Adipocyte (in vitro differentiated cells): ENCODE data around the gene CTSA.

Experiments used
- DNase-seq: peaks from one replicate; pipeline ENCODE4 v3.0.0-alpha.2; 2015; ENCODE audit warnings: low read depth
- H3K27me3 ChIP-seq: replicated peaks from 2 replicates; pipeline ENCODE4 v1.7.0; 2013; ENCODE audit warnings: mild to moderate bottlenecking, low read length, moderate library complexity; ENCODE audit not compliant: control insufficient read depth, insufficient read depth
- H3K36me3 ChIP-seq: 2 replicates; pipeline ENCODE4 v1.7.0; 2013; ENCODE audit warnings: low read length, mild to moderate bottlenecking, moderate library complexity; ENCODE audit not compliant: control insufficient read depth, insufficient read depth, severe bottlenecking
- H3K4me1 ChIP-seq: 2 replicates; pipeline ENCODE4 v1.7.0; 2013; ENCODE audit warnings: mild to moderate bottlenecking, low read length, moderate library complexity; ENCODE audit not compliant: control insufficient read depth, insufficient read depth
- H3K4me3 ChIP-seq: 2 replicates; pipeline ENCODE4 v1.7.0; 2013; ENCODE audit warnings: mild to moderate bottlenecking, low read length, moderate library complexity
- H3K9ac ChIP-seq: 2 replicates; pipeline ENCODE4 v1.7.0; 2013; ENCODE audit warnings: mild to moderate bottlenecking, low read length, moderate library complexity
- H3K9me3 ChIP-seq: 2 replicates; pipeline ENCODE4 v1.7.0; 2013; ENCODE audit warnings: mild to moderate bottlenecking, low read length, moderate library complexity; ENCODE audit not compliant: control insufficient read depth

Gene CTSA

DNA sequence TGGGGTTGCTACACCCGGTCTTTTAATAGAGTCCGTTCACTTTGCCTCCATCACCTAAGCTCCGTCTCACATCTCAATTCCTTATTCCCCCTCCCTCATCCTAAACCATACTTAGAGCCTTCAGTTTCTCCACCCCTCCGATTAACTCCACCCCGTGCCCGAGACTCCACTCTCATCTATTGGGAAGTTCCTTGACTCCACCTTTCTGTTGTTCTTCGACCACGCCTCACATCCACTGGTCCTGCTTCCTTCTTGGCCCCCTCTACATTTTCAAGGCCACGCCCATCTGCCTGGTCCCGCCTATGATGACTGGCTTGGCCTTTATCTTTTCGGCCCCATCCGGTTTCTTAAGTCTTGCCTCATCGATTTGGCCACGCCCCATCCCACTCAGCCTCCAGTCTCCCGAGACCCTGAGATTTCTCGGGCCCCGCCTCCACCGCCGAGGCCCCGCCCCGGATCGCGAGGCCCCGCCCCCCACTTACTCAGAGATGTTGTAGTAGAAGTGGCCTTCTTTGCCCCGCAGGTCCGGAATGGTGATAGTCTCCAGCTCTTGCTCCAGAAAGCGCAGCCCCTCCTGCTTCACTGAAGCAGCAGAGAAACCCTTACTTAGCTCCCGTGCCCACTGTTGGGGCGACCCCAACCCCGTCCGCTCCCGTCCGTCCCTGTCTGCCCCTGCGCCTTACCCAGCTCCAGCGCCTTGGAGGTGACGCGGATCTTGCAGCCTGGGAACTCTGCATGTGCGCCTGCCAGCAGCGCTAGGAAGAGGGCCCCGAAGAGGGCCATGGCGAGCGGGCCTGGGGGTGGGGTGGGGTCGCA is 19.7 kb downstream of the CTSA start:
- H3K9ac ChIP-seq: peak overlapping the region; percentile 89
- H3K4me1 ChIP-seq: peaks cover 29% of the 10 kb centered on the region
- H3K27me3 ChIP-seq: no peaks in the 10 kb centered on the region
- DNase-seq: peak; percentile 98
- peaks cover 29% of the 10 kb centered on the region for H3K36me3 ChIP-seq
- H3K9me3 ChIP-seq: no peaks in the 10 kb centered on the region
- peak overlapping the region; percentile 83 for H3K4me3 ChIP-seq

DNA sequence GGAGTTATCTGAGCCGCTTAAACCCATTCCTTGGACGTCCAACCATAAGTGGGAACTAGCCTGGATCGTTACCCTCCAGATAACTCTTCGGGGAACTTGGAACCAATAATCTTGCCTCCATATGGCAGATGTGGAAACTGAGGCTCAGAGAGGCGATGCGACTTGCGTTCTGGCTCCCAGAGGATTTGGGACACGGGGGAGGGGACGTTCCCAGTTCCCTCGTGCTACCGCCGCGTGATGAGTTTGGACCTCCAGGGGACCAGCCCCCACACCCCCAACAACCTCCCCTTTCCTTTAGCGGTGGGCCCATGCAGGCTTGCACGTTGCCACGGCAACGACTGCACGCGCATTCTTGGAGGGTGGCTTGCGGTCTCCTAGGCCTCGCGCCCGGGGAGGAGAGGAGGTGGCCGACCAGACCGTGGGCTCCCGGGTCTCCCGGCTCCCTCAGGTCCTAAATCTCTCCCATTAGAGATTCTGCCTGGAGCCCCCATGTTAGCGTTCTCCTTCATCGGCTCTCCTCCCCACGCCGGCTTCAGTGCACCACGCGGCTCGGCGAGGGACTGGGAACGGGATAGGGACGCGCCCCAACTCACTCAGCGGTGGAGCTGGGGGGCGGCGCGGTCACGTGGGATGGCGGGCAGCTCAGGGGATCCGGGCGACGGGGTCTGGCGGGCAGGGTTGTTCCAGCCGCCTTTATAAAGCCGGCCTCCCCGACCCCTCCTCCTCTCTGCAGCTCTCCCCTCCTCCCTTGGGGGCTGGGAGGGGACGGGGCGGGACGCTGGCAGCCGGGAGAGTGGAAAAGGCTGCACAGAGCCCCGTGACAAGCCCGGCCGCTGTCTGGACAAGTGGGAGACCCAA is 20.6 kb downstream of the CTSA start, which contains the start of gene PLTP:
TSS of gene PLTP (minus strand) at position 670 of the 858 bp plus-strand sequence. CDS start 703 bp downstream, outside the sequence.
- no peaks in the 10 kb centered on the region for H3K9me3 ChIP-seq
- peak; percentile 66 for DNase-seq
- no peaks in the 10 kb centered on the region for H3K27me3 ChIP-seq
- peak within 1 kb of the TSS; percentile 89 for H3K9ac ChIP-seq
- H3K4me3 ChIP-seq: peak within 1 kb of the TSS; percentile 83
- H3K36me3 ChIP-seq: peaks cover 23% of the 10 kb centered on the region
- peaks cover 25% of the 10 kb centered on the region for H3K4me1 ChIP-seq

DNA sequence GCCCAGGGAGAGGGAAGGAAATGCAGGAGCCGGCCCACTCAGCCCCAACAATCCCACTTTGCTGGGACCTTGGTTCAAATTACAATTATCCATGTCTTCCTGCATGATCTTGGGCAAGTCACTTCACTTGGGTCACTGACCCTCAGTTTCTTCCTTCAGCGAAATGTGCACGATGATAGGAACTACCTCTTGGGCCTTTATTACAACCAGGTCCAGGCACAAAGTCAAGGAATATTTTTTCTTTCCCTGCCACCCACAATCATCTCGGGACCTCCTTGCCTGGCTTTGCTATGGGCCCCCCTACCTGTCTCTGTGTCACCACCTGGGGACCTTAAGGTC is 21.2 kb downstream of the CTSA start:
- no peak for DNase-seq
- Histone ChIP-seq H3K4me3 (peak overlapping the region; percentile 83), H3K9ac (peak overlapping the region; percentile 89), H3K36me3 (peaks cover 19% of the 10 kb centered on the region), H3K9me3 (no peaks in the 10 kb centered on the region), H3K27me3 (no peaks in the 10 kb centered on the region), H3K4me1 (peaks cover 25% of the 10 kb centered on the region)

DNA sequence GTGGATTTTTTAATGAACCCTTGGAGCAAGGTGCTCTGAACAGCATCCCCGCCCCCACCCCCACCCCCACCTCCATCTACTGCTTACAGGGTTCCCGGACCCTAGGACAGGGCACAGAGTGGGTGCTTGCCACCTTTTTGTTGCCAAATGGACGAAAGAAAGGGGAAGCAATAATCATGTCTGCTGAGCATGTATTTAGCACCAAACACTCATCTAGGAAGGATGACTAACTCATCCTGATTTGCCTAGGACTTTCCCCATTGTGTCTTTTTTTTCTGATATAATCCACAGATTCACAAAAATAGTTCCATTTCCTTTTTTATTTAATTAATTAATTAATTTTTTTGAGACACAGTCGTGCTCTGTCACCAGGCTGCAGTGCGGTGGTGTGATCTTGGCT is 22.0 kb downstream of the CTSA start:
- H3K27me3 ChIP-seq: no peaks in the 10 kb centered on the region
- no peaks in the 10 kb centered on the region for H3K9me3 ChIP-seq
- H3K36me3 ChIP-seq: peaks cover 12% of the 10 kb centered on the region
- peaks cover 30% of the 10 kb centered on the region for H3K4me1 ChIP-seq
- DNase-seq: no peak
- no peak overlapping the region for H3K4me3 ChIP-seq
- H3K9ac ChIP-seq: no peak overlapping the region

- no peaks in the 10 kb centered on the region for H3K9me3 ChIP-seq
- peak overlapping the region; percentile 66 for H3K9ac ChIP-seq
- peaks cover 41% of the 10 kb centered on the region for H3K4me1 ChIP-seq
- DNase-seq: no peak
- no peaks in the 10 kb centered on the region for H3K36me3 ChIP-seq
- H3K4me3 ChIP-seq: no peak overlapping the region
- H3K27me3 ChIP-seq: no peaks in the 10 kb centered on the region
Observed at GRCh38 chr20:45917790-45918141, 26.6 kb downstream of the CTSA start.

DNA sequence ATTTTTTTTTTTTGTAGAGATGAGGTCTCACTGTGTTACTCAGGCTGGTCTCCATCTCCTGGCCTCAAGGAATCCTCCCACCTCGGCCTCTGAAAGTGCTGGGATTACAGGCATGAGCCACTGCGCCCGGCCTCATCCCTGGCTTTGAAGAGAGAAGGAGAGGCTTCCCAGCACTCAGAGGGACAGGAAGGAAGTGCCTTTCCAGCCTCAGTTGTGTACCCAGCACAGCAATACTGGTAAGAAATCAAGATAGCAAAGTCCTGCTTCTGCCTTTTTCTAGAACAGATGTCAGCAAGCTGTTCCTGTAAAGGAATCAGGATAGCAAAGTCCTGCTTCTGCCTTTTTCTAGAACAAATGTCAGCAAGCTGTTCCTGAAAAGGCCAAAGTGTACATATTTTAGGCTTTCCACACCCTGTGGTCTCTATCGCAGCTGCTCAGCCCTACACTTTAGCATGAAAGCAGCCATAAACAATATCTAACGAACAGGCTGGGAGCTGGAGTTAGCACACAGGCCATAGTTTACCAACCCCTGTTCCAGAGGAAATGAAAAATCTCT is 27.1 kb downstream of the CTSA start:
- no peaks in the 10 kb centered on the region for H3K36me3 ChIP-seq
- peak; percentile 28 for DNase-seq
- peaks cover 41% of the 10 kb centered on the region for H3K4me1 ChIP-seq
- peak overlapping the region; percentile 66 for H3K9ac ChIP-seq
- no peaks in the 10 kb centered on the region for H3K9me3 ChIP-seq
- H3K27me3 ChIP-seq: no peaks in the 10 kb centered on the region
- H3K4me3 ChIP-seq: no peak overlapping the region

DNA sequence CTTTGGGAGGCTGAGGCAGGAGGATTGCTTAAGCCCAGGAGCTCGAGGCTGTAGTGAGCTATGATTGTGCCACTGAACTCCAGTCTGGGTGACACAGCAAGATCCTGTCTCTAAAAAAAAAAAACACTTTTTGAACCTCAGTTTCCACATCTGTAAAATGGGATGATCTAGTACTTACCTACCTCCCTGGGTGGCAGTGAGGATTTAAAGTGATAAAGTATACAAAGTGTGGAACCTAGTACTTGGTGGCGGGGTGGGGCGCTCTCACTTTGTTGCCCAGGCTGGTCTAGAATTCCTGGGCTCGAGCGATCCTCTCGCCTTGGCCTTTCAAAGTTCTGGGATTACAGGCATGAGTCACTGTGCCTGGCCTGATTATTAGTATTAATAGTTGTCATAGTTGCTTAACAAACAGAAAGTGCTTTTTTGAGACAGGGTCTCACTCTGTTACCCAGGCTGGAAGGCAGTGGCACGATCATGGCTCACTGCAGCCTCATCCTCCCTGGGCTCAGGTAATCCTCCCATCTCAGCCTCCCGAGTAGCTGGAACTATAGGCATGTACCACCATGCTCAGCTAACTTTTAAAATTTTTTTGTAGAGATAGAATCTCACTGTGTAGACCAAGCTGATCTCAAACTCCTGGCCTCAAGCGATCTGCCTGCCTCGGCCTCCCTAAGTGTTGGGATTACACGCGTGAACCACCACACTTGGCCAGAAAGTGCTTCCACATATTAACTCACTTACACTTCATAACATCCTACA is 27.8 kb downstream of the CTSA start:
- Histone ChIP-seq H3K4me1 (peaks cover 43% of the 10 kb centered on the region), H3K9me3 (no peaks in the 10 kb centered on the region), H3K4me3 (no peak overlapping the region), H3K9ac (peak overlapping the region; percentile 66), H3K36me3 (no peaks in the 10 kb centered on the region), H3K27me3 (no peaks in the 10 kb centered on the region)
- DNase-seq: no peak

GRCh38 chr20:45919542-45920399 is 28.6 kb downstream of the CTSA start:
- H3K9me3 ChIP-seq: no peaks in the 10 kb centered on the region
- H3K36me3 ChIP-seq: no peaks in the 10 kb centered on the region
- peak overlapping the region; percentile 53 for H3K4me3 ChIP-seq
- no peaks in the 10 kb centered on the region for H3K27me3 ChIP-seq
- peaks cover 50% of the 10 kb centered on the region for H3K4me1 ChIP-seq
- peak overlapping the region; percentile 83 for H3K9ac ChIP-seq
- DNase-seq: peak; percentile 47

- no peak for DNase-seq
- H3K4me1 ChIP-seq: peaks cover 56% of the 10 kb centered on the region
- H3K9ac ChIP-seq: peak overlapping the region; percentile 83
- H3K36me3 ChIP-seq: no peaks in the 10 kb centered on the region
- H3K4me3 ChIP-seq: peak overlapping the region; percentile 53
- no peaks in the 10 kb centered on the region for H3K9me3 ChIP-seq
- no peaks in the 10 kb centered on the region for H3K27me3 ChIP-seq
Observed at GRCh38 chr20:45920462-45921336, 29.6 kb downstream of the CTSA start.
